SK-N-SH (cell line): Measurements from ENCODE around the gene TSHR. TPM values are rescaled to one million over a fixed set of nuclear protein-coding genes. Genes with fewer than 3 reads are reported as not detected.

ENCODE experiments used
- CTCF ChIA-PET: fragments of 300-600, 350-600 bp; formaldehyde crosslinking; extraction: SDS; loops from one replicate; lab custom pipeline; 2021; lab: Yijun Ruan, JAX
- POLR2A ChIA-PET: fragments of 350-600 bp; sonication (Branson Sonifier 250); formaldehyde crosslinking; extraction: SDS; loops from one replicate; lab custom pipeline; 2020; ENCODE audit warnings: antibody characterized with exemption, inconsistent platforms; lab: Yijun Ruan, JAX
- DNase-seq: peaks from one replicate; pipeline ENCODE4 v3.0.0; 2012
- H2AFZ ChIP-seq: fragments of 200-600 bp; sonication (generic); 2 replicates; pipeline ENCODE4 v1.8.1; 2016; ENCODE audit warnings: antibody characterized with exemption, mild to moderate bottlenecking, low read depth
- H3F3A ChIP-seq: fragments of 200-600 bp; sonication (generic); replicated peaks from 2 replicates; pipeline ENCODE3; 2016; ENCODE audit warnings: antibody characterized with exemption, mild to moderate bottlenecking; ENCODE audit not compliant: insufficient read depth
- H3K27ac ChIP-seq, 2 experiments: fragments of 200-500 bp in 1 of 2; fragments of 200-600 bp in 1 of 2; sonication (Bioruptor generic) in 1 of 2; sonication (generic), shearing (Covaris generic) in 1 of 2; 2 replicates each; pipeline versions ENCODE4 v1.5.1 to v1.6.1; 2014 to 2016; ENCODE audit warnings: low read depth in 2 of 2, inconsistent platforms in 1 of 2, low read length in 1 of 2, mild to moderate bottlenecking in 1 of 2, mixed read lengths in 1 of 2
- H3K27me3 ChIP-seq: fragments of 200-600 bp; sonication (generic), shearing (Covaris generic); 2 replicates; pipeline ENCODE4 v1.6.1; 2016; ENCODE audit warnings: mixed run types; ENCODE audit not compliant: insufficient read depth
- H3K36me3 ChIP-seq, 2 experiments: fragments of 200-500 bp in 1 of 2; fragments of 200-600 bp in 1 of 2; sonication (Bioruptor generic) in 1 of 2; sonication (generic) in 1 of 2; replicated peaks in 1 of 2; 2 replicates each; pipeline versions ENCODE3 to v1.5.1; 2014 to 2016; ENCODE audit warnings: low read length in 1 of 2, mild to moderate bottlenecking in 1 of 2; ENCODE audit not compliant: insufficient read depth in 2 of 2, control insufficient read depth in 1 of 2
- H3K4me1 ChIP-seq, 2 experiments: fragments of 200-500 bp in 1 of 2; fragments of 200-600 bp in 1 of 2; sonication (Bioruptor generic) in 1 of 2; sonication (generic), shearing (Covaris generic) in 1 of 2; 2 replicates each; pipeline versions ENCODE4 v1.5.1 to v1.6.1; 2014 to 2016; ENCODE audit warnings: low read depth in 1 of 2, low read length in 1 of 2, mixed run types in 1 of 2; ENCODE audit not compliant: insufficient read depth in 2 of 2, control insufficient read depth in 1 of 2
- H3K4me2 ChIP-seq: fragments of 200-600 bp; sonication (generic), shearing (Covaris generic); 2 replicates; pipeline ENCODE4 v1.6.1; 2017; ENCODE audit warnings: mixed run types
- H3K4me3 ChIP-seq, 2 experiments: fragments of 200-500 bp in 1 of 2; fragments of 200-600 bp in 1 of 2; sonication (Bioruptor generic) in 1 of 2; sonication (generic), shearing (Covaris generic) in 1 of 2; 2 replicates each; pipeline versions ENCODE4 v1.5.1 to v1.8.1; 2014 to 2016; ENCODE audit warnings: low read depth in 2 of 2, inconsistent platforms in 1 of 2, low read length in 1 of 2, mild to moderate bottlenecking in 1 of 2, mixed read lengths in 1 of 2, moderate library complexity in 1 of 2
- H3K79me2 ChIP-seq: fragments of 200-600 bp; sonication (generic); 2 replicates; pipeline ENCODE4 v1.8.1; 2017; ENCODE audit warnings: mild to moderate bottlenecking; ENCODE audit not compliant: insufficient read depth
- H3K9ac ChIP-seq: fragments of 200-600 bp; sonication (generic); 2 replicates; pipeline ENCODE4 v1.6.1; 2017; ENCODE audit warnings: mixed run types
- H3K9me2 ChIP-seq: fragments of 200-600 bp; sonication (generic); 2 replicates; pipeline ENCODE4 v1.6.1; 2017; ENCODE audit warnings: mixed run types
- H3K9me3 ChIP-seq: fragments of 200-600 bp; sonication (generic); 2 replicates; pipeline ENCODE4 v1.6.1; 2017; ENCODE audit warnings: mixed run types, mild to moderate bottlenecking, moderate library complexity
- H4K20me1 ChIP-seq: fragments of 200-600 bp; sonication (generic); 2 replicates; pipeline ENCODE4 v1.6.1; 2017; ENCODE audit warnings: mild to moderate bottlenecking, mixed run types; ENCODE audit not compliant: insufficient read depth
- EZH2phosphoT487 ChIP-seq: fragments of 200-600 bp; sonication (generic); IDR thresholded peaks from 2 replicates; pipeline ENCODE4 v1.6.1; 2017; ENCODE audit warnings: low read depth, mixed run types, mild to moderate bottlenecking, antibody characterized with exemption, moderate library complexity, borderline replicate concordance
- FOXJ3 ChIP-seq: sonication (generic); formaldehyde crosslinking; IDR thresholded peaks from 2 replicates; pipeline ENCODE4 v1.5.1; 2020; ENCODE audit warnings: mild to moderate bottlenecking, missing genetic modification reagents
- FOXM1 ChIP-seq: IDR thresholded peaks from 2 replicates; pipeline ENCODE4 v1.4.0; 2012; ENCODE audit warnings: low read depth, mild to moderate bottlenecking
- GABPA ChIP-seq: IDR thresholded peaks from 2 replicates; pipeline ENCODE4 v1.4.0; 2012; ENCODE audit warnings: low read depth, mild to moderate bottlenecking
- GATA2 ChIP-seq: sonication (generic); formaldehyde crosslinking; IDR thresholded peaks from 2 replicates; pipeline ENCODE4 v1.5.0; 2020; ENCODE audit warnings: mild to moderate bottlenecking, missing genetic modification reagents
- IRF3 ChIP-seq: fragments of 150-350 bp; IDR thresholded peaks from 2 replicates; pipeline ENCODE4 v1.6.1; 2016; ENCODE audit warnings: mild to moderate bottlenecking, low read depth, low read length
- JUND ChIP-seq: IDR thresholded peaks from 2 replicates; pipeline ENCODE4 v1.4.0; 2012
- NFIC ChIP-seq: IDR thresholded peaks from 2 replicates; pipeline ENCODE4 v1.4.0; 2012; ENCODE audit warnings: borderline replicate concordance
- NRF1 ChIP-seq: IDR thresholded peaks from 2 replicates; pipeline ENCODE4 v1.6.1; 2012; ENCODE audit warnings: low read depth, mild to moderate bottlenecking, low read length
- POLR2AphosphoS5 ChIP-seq: IDR thresholded peaks from 2 replicates; pipeline ENCODE4 v1.6.1; 2012; ENCODE audit warnings: low read depth, low read length
- RAD21 ChIP-seq: IDR thresholded peaks from 2 replicates; pipeline ENCODE4 v1.6.1; 2012; ENCODE audit warnings: mild to moderate bottlenecking, low read length
- RCOR1 ChIP-seq: fragments of 150-350 bp; IDR thresholded peaks from 2 replicates; pipeline ENCODE4 v1.6.1; 2017; ENCODE audit warnings: antibody characterized with exemption, low read length
- RFX5 ChIP-seq: IDR thresholded peaks from 2 replicates; pipeline ENCODE4 v1.6.1; 2012; ENCODE audit warnings: mild to moderate bottlenecking, improper control_type of control experiment, low read length
- SIN3A ChIP-seq: IDR thresholded peaks from 2 replicates; pipeline ENCODE4 v1.6.1; 2012; ENCODE audit warnings: low read depth, mild to moderate bottlenecking, low read length, moderate library complexity, borderline replicate concordance
- SMC3 ChIP-seq: IDR thresholded peaks from 2 replicates; pipeline ENCODE4 v1.6.1; 2012; ENCODE audit warnings: low read depth, low read length, improper control_type of control experiment
- TAF1 ChIP-seq: IDR thresholded peaks from 2 replicates; pipeline ENCODE4 v1.6.1; 2012; ENCODE audit warnings: low read depth, mild to moderate bottlenecking, low read length, moderate library complexity, borderline replicate concordance
- TCF12 ChIP-seq: IDR thresholded peaks from 2 replicates; pipeline ENCODE4 v1.4.0; 2012
- TEAD4 ChIP-seq: IDR thresholded peaks from 2 replicates; pipeline ENCODE4 v1.4.0; 2012; ENCODE audit warnings: mild to moderate bottlenecking, borderline replicate concordance; ENCODE audit not compliant: insufficient read depth
- USF1 ChIP-seq: IDR thresholded peaks from 2 replicates; pipeline ENCODE4 v1.4.0; 2012; ENCODE audit warnings: low read depth, borderline replicate concordance
- YY1 ChIP-seq: IDR thresholded peaks from 2 replicates; pipeline ENCODE4 v1.4.0; 2012; ENCODE audit warnings: low read depth, mild to moderate bottlenecking
- WGBS: methylation state at CpG from one replicate; pipeline ENCODE4 v1.1.6; 2017; ENCODE audit warnings: low lambda C conversion rate; 5-methylcytosine and 5-hydroxymethylcytosine counted together
- polyA plus RNA-seq, 3 experiments: library from polyadenylated mRNA; depleted of rRNA; stranded (reverse); fragments of >200 nt; gene quantifications; 2 replicates each; pipeline ENCODE4 v1.2.3, GENCODE V29; 2012
- TF ChIP-seq, protein P1 (sequence below): fragments of 150-350 bp; IDR thresholded peaks from 2 replicates; pipeline ENCODE4 v1.6.1; 2017; ENCODE audit warnings: antibody characterized with exemption, low read length, low read depth, borderline replicate concordance
- TF ChIP-seq, protein P2 (sequence below): IDR thresholded peaks from 2 replicates; pipeline ENCODE4 v1.4.0; 2012; ENCODE audit warnings: low read depth

The TSHR gene
- polyA plus RNA-seq, 1 of the 3 experiments (the other 2 are of a cell fraction), result not detected

GRCh38 chr14:81001447-81001846, 46.0 kb downstream of the TSHR start:
- ChIA-PET POLR2A (no interaction called here), CTCF (interaction anchor here (0.6 to 1.6 kb wide), 2 partner anchors 14 to 1354 kb away, joined by 3 to 5 read pairs; no protein-coding TSS in a partner anchor)
- Histone ChIP-seq H2AFZ (no peak overlapping the region), H3K9me2 (no peaks in the 10 kb centered on the region), H4K20me1 (no peaks in the 10 kb centered on the region), H3K79me2 (no peaks in the 10 kb centered on the region), H3F3A (no peaks in the 10 kb centered on the region), H3K9ac (no peak overlapping the region), H3K4me1 (no peaks in the 10 kb centered on the region), H3K36me3 (no peaks in the 10 kb centered on the region), H3K27me3 (peaks cover 8% of the 10 kb centered on the region; the same call in 1 of the 2 replicates), H3K4me2 (no peak overlapping the region), H3K4me3 (no peak overlapping the region), H3K27ac (no peak overlapping the region), H3K9me3 (no peaks in the 10 kb centered on the region)
- no peak for DNase-seq
- 22% methylated on average over 6 of the region's 6 CpGs for WGBS
- TF ChIP-seq, protein P1, sequence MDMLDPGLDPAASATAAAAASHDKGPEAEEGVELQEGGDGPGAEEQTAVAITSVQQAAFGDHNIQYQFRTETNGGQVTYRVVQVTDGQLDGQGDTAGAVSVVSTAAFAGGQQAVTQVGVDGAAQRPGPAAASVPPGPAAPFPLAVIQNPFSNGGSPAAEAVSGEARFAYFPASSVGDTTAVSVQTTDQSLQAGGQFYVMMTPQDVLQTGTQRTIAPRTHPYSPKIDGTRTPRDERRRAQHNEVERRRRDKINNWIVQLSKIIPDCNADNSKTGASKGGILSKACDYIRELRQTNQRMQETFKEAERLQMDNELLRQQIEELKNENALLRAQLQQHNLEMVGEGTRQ, result no peak
- TF ChIP-seq NFIC (no peak), SIN3A (no peak), IRF3 (no peak), GATA2 (CRISPR knock-in tag) (no peak), POLR2AphosphoS5 (no peak), FOXM1 (no peak), TCF12 (no peak), TEAD4 (no peak), RCOR1 (no peak), YY1 (no peak)

DNA sequence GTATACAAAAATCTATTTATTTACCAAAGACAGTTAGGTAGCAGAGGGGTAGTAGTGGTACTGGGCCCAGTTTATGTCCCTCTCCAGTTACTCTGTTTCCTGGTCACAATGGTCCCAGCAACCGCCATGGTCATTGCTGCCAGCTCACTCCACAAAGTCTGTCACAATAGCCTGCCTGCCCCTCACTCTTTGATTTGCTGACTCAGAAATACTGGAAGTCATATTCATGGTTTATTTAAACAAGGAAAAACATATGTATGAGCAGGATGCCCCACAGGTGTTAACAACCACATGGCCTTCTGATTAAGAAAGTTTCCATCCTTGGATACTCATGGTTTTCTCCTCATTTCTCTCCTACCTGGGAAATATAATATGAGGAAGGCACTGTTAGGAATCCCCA, 49.2 kb downstream of the TSHR start:
- Histone ChIP-seq H3K9me2 (no peaks in the 10 kb centered on the region), H3K27ac (no peak overlapping the region), H2AFZ (no peak overlapping the region), H3K9ac (no peak overlapping the region), H3K36me3 (no peaks in the 10 kb centered on the region), H3K4me2 (no peak overlapping the region), H3F3A (no peaks in the 10 kb centered on the region)
- no peak for TF ChIP-seq GABPA
- TF ChIP-seq, protein P1, result no peak
- TF ChIP-seq RAD21, result no peak
- TF ChIP-seq USF1, result no peak
- TF ChIP-seq EZH2phosphoT487, result no peak
- TF ChIP-seq TEAD4, result no peak
- TF ChIP-seq JUND, result no peak
- TF ChIP-seq RFX5, result no peak
- no peak for TF ChIP-seq NRF1
- TF ChIP-seq, protein P2, sequence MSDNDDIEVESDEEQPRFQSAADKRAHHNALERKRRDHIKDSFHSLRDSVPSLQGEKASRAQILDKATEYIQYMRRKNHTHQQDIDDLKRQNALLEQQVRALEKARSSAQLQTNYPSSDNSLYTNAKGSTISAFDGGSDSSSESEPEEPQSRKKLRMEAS, result no peak
- TF ChIP-seq FOXJ3 (CRISPR knock-in tag), result no peak
- TF ChIP-seq IRF3, result no peak
- no peak for TF ChIP-seq YY1
- no peak for TF ChIP-seq RCOR1
- no peak for TF ChIP-seq POLR2AphosphoS5
- TF ChIP-seq SMC3, result no peak
- TF ChIP-seq SIN3A, result no peak
- TF ChIP-seq TAF1, result no peak
- TF ChIP-seq, all 33 proteins: peak for 0
- Histone ChIP-seq H3K4me3 (no peak overlapping the region), H3K4me1 (no peaks in the 10 kb centered on the region), H4K20me1 (no peaks in the 10 kb centered on the region), H3K79me2 (no peaks in the 10 kb centered on the region), H3K9me3 (no peaks in the 10 kb centered on the region), H3K27me3 (no peaks in the 10 kb centered on the region)
- no peak for DNase-seq
- 62% methylated on average over 1 of the region's 1 CpG for WGBS
- POLR2A ChIA-PET, result no interaction called here
- CTCF ChIA-PET, result no interaction called here
